K562 treated with DMSO at 1 percent for 24 hours (cell line): Measurements from ENCODE around the gene SLC38A7. TPM values are rescaled to one million over a fixed set of nuclear protein-coding genes. Genes with fewer than 3 reads are reported as not detected.

Experiments used
- total RNA-seq: library from RNA; unstranded; fragments of 300-600 nt; gene quantifications from 2 replicates; pipeline ENCODE4 v1.2.3, GENCODE V29; 2022; ENCODE audit warnings: low read depth; ENCODE audit not compliant: insufficient read depth

The SLC38A7 gene
- 7.5 and 8.8 TPM in 2 replicates for total RNA-seq

GRCh38 chr16:58684354-58685083 lies at the start of gene SLC38A7:
TSS of gene SLC38A7 (minus strand) at chr16:58684770. CDS start at chr16:58680126, 4,644 bp downstream.

GRCh38 chr16:58733671-58734458 lies 49.3 kb upstream of the SLC38A7 start, which contains the start of gene GOT2:
TSS of gene GOT2 (minus strand) at chr16:58734316. CDS start at chr16:58734228, 88 bp downstream.

GRCh38 chr16:58629733-58630640 lies 54.6 kb downstream of the SLC38A7 start, which contains the start of gene CNOT1:
TSS of gene CNOT1 (minus strand) at chr16:58629826. CDS start at chr16:58599337, 30,489 bp downstream.

Other genes starting within 250 kb of the SLC38A7 start
- 0.22 and 1.4 TPM in 2 replicates for gene NDRG4, start 184.6 kb downstream of the SLC38A7 start, total RNA-seq
- 15.7 and 19.8 TPM in 2 replicates for gene SETD6, start 169.3 kb downstream of the SLC38A7 start, total RNA-seq
- gene CNOT1, start 54.9 kb downstream of the SLC38A7 start, total RNA-seq, result 119 and 141 TPM in 2 replicates
- 92.5 and 96.4 TPM in 2 replicates for gene GOT2, start 49.5 kb upstream of the SLC38A7 start, total RNA-seq